RWPE2 (cell line): Measurements from ENCODE around the gene RNF151.
A peak's percentile ranks its signal among the peaks of the same experiment; 100 is the strongest.

Experiments used
- ATAC-seq: fragments of 200-7000 bp; cut with Tn5 transposase; 3 replicates; pipeline ENCODE4 v1.9.1; 2021; ENCODE audit warnings: low read depth
- DNase-seq: peaks from one replicate; pipeline ENCODE4 v3.0.0-alpha.2; 2020; ENCODE audit warnings: low spot score
- H3K27ac ChIP-seq: fragments of 450-650 bp; 2 replicates; pipeline ENCODE4 v1.5.1; 2017; ENCODE audit warnings: mild to moderate bottlenecking; ENCODE audit not compliant: poor library complexity, severe bottlenecking
- H3K27me3 ChIP-seq: fragments of 250-450 bp; sonication (Bioruptor Pico); 2 replicates; pipeline ENCODE4 v1.5.1; 2021; ENCODE audit warnings: mild to moderate bottlenecking, moderate library complexity; ENCODE audit not compliant: insufficient read depth, poor library complexity, severe bottlenecking
- H3K36me3 ChIP-seq: fragments of 250-450 bp; sonication (Bioruptor Pico); 2 replicates; pipeline ENCODE4 v1.5.1; 2020; ENCODE audit warnings: low read depth, mild to moderate bottlenecking, moderate library complexity
- H3K4me1 ChIP-seq: fragments of 250-450 bp; sonication (Bioruptor Pico); 2 replicates; pipeline ENCODE4 v1.5.1; 2021; ENCODE audit warnings: mild to moderate bottlenecking, moderate library complexity; ENCODE audit not compliant: insufficient read depth, poor library complexity, severe bottlenecking
- H3K4me3 ChIP-seq: fragments of 250-450 bp; sonication (Bioruptor Pico); 2 replicates; pipeline ENCODE4 v1.5.1; 2021; ENCODE audit warnings: mild to moderate bottlenecking, moderate library complexity; ENCODE audit not compliant: severe bottlenecking
- H3K9me3 ChIP-seq: fragments of 250-450 bp; sonication (Bioruptor Pico); 2 replicates; pipeline ENCODE4 v1.5.1; 2021; ENCODE audit warnings: mild to moderate bottlenecking, moderate library complexity; ENCODE audit not compliant: severe bottlenecking
- TF ChIP-seq, protein P1 (sequence below): fragments of 450-650 bp; IDR thresholded peaks from one replicate; pipeline ENCODE4 v1.5.1; 2017; ENCODE audit warnings: mild to moderate bottlenecking, moderate library complexity; ENCODE audit not compliant: poor library complexity, severe bottlenecking

Gene RNF151

DNA sequence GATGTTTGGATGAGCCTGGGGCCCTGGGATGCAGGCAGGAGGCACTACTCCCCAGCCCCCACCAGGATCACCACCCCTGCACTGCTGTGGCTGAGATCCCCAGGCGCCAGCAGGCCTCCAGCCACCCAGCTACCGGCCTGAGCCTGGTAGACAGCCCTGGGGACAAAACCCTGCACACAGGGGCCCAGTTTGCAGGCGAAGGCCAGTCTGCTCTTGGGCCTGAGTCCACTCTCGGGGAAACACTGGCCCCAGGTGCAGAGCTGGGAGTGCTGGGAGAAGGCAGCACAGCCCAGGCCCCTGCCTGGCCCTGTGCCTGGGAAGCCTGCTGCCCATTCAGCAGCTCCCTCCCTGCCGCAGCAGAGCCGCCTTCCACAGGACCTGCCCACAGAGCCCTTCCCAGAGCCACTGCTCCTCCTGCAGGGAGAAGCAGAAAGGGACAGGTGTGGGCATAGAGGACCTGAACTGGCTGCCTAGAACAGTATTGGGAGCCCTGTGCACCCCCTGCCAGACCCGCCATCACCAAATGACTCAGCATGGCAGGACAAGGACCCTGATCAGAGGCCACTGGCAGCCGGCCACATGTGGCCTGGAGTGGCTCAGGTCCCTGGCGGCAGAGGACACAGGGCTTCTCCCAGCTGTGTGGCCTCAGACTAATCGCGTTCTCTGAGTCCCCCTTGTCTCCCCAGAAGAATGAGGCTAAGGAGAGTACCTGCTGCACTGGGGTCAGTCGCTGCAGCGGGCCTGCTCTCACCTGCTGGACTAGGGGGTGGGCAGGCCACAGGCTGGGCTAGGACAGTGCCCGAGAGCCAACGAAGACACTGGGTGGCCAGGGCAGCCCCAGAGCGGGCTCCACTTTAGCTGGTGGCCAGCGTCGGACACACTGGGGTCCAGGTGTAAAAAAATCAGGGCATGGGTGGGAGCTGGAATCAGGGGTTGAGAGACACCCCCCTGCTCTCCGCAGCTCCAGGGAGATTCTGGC is 34.3 kb upstream of the RNF151 start:
- no peaks in the 10 kb centered on the region for H3K4me1 ChIP-seq
- no peaks in the 10 kb centered on the region for H3K36me3 ChIP-seq
- peak; percentile 61 for DNase-seq
- peak; percentile 44; the same call in 2 of the 3 replicates for ATAC-seq
- no peaks in the 10 kb centered on the region for H3K9me3 ChIP-seq
- no peak overlapping the region for H3K27ac ChIP-seq
- no peak overlapping the region for H3K4me3 ChIP-seq
- no peaks in the 10 kb centered on the region for H3K27me3 ChIP-seq
- TF ChIP-seq, protein P1, sequence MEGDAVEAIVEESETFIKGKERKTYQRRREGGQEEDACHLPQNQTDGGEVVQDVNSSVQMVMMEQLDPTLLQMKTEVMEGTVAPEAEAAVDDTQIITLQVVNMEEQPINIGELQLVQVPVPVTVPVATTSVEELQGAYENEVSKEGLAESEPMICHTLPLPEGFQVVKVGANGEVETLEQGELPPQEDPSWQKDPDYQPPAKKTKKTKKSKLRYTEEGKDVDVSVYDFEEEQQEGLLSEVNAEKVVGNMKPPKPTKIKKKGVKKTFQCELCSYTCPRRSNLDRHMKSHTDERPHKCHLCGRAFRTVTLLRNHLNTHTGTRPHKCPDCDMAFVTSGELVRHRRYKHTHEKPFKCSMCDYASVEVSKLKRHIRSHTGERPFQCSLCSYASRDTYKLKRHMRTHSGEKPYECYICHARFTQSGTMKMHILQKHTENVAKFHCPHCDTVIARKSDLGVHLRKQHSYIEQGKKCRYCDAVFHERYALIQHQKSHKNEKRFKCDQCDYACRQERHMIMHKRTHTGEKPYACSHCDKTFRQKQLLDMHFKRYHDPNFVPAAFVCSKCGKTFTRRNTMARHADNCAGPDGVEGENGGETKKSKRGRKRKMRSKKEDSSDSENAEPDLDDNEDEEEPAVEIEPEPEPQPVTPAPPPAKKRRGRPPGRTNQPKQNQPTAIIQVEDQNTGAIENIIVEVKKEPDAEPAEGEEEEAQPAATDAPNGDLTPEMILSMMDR = peak; percentile 35

DNA sequence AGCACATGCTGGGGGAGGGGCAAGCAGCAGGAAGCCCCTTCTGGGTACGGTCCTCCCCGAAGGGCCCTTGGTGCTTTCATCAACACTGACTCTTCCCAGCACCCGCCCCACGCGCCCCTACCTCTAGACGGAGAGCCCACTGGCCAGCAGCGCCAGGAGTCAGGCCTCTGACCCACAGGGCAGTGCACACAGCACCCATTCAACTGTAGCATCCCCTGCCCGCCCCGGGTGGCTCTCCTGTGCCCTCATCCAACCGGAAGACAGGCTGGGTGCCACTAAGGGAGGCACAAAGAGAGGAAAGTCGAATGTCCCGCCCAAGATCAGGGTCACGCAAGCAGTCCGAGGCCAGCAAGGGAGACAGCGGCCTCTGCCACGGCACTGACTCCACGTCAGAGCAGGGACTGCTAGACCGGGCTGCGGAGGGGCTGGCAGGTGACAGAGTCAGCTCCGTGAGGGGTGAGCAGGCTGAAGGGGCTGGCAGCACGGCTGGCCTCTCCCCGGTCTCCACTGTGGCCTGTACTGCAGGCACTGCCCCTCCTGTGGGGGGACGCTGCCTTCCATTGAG is 33.5 kb upstream of the RNF151 start:
- ATAC-seq = no peak
- Histone ChIP-seq H3K36me3 (no peaks in the 10 kb centered on the region), H3K9me3 (no peaks in the 10 kb centered on the region), H3K27me3 (no peaks in the 10 kb centered on the region), H3K4me3 (no peak overlapping the region), H3K4me1 (no peaks in the 10 kb centered on the region), H3K27ac (no peak overlapping the region)
- DNase-seq = peak; percentile 61
- TF ChIP-seq, protein P1 = no peak

DNA sequence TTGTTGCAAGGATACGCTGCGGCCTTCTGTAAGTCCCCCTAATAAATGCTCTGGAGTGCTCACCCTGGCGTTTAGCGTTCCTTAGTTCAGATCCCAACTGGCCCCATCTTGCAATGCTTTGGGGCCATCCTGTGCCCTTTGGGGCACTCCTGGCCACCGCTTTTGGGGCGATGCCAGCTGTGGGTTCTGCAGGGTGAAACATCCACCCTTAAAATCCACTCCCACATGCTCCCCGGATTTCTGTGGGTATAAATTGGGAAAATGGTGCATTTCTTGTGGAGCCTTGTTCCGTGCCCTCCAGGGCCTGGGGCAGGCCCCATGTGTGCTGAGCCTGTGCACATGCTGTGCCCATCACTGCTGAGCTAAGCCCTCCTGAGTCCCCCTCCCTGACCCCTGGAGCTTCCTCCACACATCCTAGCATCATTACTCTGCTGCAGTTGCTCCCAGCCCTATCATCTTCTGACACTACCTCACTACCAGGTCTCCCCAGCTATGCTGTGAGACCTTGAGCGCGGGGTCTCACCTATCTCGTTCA is 29.6 kb upstream of the RNF151 start:
- H3K27me3 ChIP-seq = no peaks in the 10 kb centered on the region
- ATAC-seq (no peak), DNase-seq (no peak)
- H3K9me3 ChIP-seq = no peaks in the 10 kb centered on the region
- peaks cover 6% of the 10 kb centered on the region; the same call in 1 of the 2 replicates for H3K36me3 ChIP-seq
- peaks cover 2% of the 10 kb centered on the region for H3K4me1 ChIP-seq
- no peak overlapping the region for H3K4me3 ChIP-seq
- TF ChIP-seq, protein P1 = no peak
- no peak overlapping the region for H3K27ac ChIP-seq

DNA sequence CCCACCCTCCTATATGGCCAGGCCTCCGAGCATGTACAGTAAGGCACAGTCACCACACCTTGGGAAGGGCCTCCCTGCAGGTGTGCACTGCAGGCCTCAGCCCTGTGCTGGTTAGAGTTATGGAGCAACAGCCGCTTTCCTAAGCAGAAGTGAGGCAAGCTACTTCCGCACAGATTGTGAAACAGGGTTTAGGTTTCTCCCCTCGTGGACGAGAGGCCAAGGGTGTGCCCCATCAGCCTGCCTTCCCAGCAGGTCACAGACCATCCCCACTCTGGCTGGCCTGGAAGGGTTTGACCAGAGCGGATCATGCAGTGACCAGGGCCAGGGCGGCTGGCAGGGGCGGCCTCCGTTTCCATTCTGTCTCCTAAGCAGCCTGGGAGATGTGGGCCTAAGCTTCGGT is 28.3 kb upstream of the RNF151 start:
- H3K36me3 ChIP-seq = peaks cover 6% of the 10 kb centered on the region; the same call in 1 of the 2 replicates
- TF ChIP-seq, protein P1 = no peak
- no peaks in the 10 kb centered on the region for H3K27me3 ChIP-seq
- H3K4me1 ChIP-seq = peaks cover 5% of the 10 kb centered on the region
- H3K4me3 ChIP-seq = no peak overlapping the region
- DNase-seq (no peak), ATAC-seq (no peak)
- H3K9me3 ChIP-seq = no peaks in the 10 kb centered on the region
- H3K27ac ChIP-seq = no peak overlapping the region
